Mucosa of gallbladder (tissue), 1 donor: Measurements from ENCODE around the gene TTC28. TPM values are rescaled to one million over a fixed set of nuclear protein-coding genes. Genes with fewer than 3 reads are reported as not detected.
A peak's percentile ranks its signal among the peaks of the same experiment; 100 is the strongest.
"Not testable (repeated sequence)": the region's sequence is repeated elsewhere in the genome, so short reads cannot be mapped to it uniquely, and the experiment has no call there.

ENCODE experiments used
- DNase-seq: peaks from one replicate; pipeline ENCODE4 v3.0.0-alpha.2; 2020; ENCODE audit warnings: low spot score
- total RNA-seq: library from RNA; stranded (reverse); gene quantifications from one replicate; pipeline ENCODE4 v1.2.1, GENCODE V29; 2021
- donor health status: DM: no; HTN: no; CAD: no.

TTC28 gene
- total RNA-seq = 32.7 TPM

DNA sequence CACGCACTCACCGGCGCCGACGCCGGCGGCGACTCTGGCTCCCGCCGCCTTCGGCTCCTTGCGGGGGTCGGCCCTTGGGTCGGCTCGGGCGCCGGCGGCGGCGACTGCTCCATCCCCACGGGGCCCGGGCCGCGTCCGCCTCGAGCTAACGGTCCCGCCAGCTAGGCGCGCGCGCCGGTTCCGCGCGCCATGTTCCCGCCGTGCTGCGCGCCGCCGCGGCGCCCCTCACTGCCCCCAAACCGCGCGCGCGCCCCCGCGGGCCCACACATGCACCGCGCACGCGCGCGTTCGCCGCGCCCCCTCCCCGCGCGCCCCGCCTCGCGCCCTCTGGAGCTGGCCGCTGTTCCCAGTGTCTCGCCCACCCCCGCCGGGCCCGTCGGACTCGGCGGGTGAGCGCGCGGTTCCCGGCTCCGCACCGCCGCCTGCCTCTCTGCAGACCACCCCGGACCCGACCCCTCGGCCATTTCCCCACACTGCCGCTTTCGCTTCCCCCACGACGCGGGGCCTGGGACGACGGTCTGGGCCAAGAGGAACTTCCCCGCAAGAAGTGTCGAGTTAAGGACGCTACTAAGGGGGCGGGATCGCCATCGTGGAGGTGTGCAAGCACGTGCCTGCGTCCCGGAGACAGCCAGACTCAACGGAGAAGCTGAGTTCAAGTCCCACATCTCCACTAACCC lies at the start of gene TTC28:
Gene TTC28 (minus strand): TSS at position 230 of the 677 bp plus-strand sequence. CDS start 117 bp downstream, at position 113.
- DNase-seq = peak; percentile 78

DNA sequence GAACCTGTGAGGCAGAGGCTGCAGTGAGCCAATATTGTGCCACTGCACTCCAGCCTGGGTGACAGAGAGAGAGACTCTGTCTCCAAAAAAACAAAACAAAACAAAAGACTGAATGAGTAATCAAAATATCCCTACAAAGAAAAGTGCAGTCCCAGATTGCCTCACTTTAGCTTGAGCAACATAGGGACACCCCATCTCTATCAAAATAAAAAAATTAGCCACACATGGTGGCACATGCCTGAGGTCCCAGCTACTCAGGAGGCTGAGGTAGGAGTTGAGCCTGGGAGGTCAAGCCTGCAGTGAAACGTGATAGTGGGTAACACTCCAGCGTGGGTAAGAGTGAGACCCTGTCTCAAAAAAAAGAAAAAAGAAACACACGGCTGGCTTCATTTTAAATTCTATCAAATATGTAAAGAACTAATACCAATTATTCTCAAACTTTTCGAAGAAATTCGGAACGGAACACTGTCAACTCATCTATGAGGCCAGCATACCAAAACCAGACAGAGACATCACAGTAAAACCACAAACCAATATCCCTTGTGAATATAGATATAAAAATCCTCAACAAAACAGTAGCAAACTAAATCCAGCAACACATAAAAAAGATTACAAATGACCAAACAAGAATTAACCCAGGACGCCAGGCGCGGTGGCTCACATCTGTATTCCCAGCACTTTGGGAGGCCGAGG lies 49.1 kb upstream of the TTC28 start:
- DNase-seq = no peak

DNA sequence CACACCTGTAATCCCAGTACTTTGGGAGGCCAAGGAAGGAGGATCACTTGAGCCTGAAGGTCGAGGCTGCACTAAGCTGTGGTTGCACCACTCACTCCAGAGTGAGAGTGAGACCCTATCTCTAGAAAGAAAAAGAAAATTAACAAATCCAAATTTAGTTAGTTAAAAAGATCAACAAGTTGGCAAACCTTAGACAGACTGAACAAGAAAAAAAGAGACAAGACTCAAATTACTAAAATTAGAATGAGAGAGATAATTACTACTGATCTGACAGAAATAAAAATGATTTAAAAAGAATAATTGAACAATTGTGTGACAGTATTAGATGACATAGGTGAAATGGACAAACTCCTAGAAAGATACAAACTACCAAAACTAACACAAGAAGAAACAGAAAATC lies 48.4 kb upstream of the TTC28 start:
- DNase-seq = no peak

DNA sequence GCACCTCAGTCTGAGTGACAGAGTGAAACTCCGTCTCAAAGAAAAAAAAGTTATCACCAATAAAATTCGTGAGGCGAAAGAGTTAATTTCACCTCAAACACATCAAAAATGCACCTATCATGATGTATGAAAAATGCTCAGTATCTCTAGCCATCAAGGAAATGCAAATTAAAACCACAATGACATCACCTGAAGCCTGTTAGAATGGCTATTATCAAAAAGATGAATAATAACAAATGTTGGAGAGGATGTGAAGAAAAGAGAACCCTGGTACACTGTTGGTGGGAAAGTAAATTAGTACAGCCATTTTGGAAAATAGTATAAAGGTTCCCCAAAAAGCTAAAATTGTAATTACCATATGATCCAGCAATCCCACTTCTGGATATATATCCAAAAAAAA lies 38.4 kb upstream of the TTC28 start:
- DNase-seq = no peak

DNA sequence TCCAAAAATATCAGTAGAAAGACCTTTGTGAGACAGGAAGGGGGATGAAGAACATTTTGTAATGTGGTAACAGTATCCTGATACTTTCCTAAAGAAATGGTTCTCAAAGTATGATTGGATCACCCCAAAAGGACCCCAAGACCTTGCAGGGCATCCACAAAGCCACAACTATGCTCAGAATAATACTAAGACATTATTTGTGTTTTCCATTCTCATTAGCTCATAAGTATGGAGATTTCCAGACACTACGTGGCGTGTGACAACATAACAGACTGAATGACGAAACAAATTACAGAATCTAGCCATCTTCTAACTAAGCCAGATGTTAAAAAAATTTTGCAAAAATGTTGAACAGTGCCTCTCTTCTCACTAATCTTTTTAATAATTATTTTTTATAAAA lies 37.0 kb upstream of the TTC28 start:
- no peak for DNase-seq

DNA sequence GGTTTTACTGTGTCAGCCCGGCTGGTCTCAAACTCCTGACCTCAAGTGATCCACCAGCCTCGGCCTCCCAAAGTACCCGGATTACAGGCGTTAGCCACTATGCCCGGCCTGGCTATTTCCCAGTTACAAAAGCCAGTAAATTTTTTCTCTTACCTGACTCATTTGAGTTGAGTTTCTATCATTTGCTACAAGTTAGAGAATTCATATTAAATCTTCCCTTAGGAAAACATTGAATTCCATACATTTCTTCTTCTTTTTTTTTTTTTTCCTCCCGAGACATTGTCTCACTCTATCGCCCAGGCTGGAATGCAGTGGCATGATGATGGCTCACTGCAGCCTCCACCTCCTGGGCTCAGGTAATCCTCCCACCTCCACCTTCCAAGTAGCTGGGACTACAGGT lies 36.0 kb upstream of the TTC28 start:
- DNase-seq = no peak

DNA sequence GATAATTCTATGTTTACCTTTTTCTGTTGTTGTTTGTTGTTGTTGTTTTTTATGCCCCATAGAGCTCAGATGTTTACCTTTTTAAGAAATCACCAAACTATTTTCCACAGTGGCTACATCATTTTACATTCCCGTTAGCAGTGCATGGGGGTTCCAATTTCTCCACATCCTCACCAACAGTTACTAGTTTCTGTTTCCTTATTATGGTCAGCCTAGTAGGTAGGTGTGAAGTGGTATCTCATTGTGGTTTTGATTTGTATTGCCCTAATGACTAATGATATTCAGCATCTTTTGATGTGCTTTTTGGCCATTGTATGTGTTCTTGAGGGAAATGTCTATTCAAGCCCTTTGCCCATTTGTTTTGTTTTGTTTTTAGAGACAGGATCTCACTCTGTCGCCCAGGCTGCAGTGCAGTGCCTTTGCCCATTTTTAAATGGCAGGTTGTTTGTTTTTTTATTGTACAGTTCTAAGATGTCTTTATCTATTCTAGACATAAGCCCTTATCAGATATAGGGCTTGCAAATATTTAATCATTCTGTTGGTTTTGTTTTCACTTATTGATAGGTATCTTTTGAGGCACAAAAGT lies 34.5 kb upstream of the TTC28 start:
- no peak for DNase-seq

DNA sequence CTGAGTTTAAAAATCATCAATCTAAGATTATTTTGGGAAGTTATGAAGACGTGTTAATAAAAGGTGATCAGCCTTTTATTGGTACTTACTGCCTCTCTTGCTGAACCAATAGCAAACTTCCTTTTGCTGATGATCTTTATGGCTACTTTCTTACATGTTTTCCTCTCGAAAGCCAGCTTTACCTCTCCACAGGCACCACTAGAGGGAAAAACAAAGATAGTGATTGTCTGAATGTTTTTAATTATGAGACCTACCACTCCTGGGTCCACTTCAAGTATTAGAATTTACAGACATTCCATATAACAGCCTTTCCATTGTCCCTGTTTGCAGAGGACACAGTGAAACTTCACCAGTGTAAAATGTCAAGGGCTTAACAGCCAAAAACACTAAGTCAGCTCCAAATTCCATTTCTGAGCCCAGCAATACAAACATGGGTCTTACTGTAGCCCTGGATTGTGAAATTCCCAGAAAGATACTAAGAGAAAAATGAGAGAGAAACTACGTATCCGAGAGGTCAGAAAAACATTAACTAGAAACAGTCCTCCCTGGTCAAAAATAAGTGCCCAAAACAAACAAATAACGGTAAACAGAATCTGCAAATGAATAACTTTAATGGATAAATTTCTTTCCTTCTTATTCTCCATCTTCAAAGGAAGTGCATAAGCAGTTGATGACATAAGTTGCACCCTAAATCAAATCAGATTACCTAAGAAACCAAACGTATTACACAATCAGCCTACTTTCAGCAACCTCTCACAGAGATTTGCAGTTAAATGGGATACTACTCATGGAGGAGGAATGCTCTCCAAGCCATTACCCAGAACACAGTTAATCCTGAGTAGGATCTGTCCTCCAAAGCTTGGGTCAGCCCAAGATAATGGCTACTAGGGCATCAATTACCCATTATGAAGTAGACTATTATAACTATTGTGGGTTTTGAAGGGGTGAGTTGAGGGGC lies 32.5 kb upstream of the TTC28 start:
- no peak for DNase-seq

DNA sequence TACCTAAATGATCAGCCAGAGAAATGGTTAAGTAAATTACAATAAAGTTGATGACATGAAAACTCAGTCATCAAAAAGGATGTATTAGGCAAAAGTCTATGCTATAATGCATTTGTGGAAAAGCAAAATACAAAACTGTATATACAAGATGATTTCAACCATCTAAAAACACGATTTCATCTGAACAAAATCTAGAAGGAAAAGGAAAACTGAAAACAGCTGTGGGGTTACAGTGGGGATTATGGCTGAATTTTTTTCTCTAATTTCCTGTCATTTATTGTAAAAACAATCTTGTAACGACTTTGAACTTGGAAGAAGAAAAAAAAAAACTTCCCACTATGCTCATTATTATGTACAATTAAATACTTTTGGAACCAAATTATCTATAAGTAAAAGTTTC lies 31.7 kb upstream of the TTC28 start:
- no peak for DNase-seq

DNA sequence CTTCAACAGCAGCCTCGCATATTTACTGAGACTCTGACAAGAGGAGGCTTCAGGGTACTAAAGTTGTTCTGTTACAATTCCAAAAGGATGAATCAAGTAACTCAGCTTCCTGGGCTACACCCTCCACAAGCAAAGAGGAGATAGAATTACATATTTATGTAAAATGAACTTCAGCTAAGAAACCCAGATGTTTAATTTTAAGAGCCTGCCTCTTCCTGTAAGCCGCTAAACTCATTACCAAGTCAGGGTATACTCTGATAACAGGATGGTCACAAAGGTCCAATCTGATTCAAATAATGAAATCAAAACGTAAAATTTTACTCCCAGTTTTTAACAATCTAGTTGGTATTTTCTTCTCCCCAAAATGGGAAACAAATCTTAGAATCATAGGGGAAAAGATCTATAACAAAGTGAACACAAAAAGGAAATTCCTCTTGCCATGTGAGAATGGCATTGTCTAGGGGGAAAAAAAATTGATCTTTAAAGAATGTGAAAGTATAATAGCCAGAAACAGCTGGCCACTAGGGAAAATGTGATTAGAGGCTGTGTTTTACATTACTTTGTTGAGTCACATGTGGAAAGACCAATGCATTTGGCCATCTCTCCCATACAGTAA lies 31.0 kb upstream of the TTC28 start:
- DNase-seq = no peak

DNA sequence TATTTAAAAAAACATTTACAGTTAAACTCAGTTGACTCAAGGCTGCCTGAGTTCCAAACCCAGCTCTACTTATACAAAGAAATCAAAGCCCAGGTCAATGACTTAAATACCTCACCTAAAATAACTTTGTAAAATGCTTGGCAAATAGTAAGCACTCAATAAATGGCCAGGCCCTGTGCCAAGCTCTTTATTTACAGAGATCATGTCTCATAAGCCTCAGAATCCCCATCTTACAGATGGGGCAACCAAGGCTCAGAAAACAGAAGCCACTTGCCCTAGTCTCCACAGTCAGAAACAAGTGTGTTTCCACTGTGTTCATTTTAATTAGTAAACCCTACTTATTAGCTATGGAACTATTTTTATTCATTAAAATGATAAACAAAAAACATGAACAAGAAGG lies 30.5 kb upstream of the TTC28 start:
- DNase-seq = no peak

DNA sequence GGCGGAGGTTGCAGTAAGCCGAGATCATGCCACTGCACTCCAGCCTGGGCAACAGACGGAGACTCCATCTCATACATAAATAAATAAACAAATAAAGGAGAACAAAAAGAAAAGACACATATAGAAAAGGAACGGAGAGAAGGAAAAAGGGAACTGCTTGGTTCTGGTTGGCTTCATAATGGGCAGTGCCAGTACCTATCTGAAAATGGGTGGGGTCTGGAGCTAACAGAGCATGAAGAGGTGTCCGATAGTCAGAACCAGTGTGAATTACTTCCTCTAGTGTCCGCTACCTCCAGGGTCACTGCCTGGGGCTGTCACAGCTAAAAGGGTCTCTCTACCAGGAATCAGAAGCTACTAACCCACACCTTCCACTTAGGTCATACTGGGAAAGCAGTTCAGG lies 27.2 kb upstream of the TTC28 start:
- no peak for DNase-seq

DNA sequence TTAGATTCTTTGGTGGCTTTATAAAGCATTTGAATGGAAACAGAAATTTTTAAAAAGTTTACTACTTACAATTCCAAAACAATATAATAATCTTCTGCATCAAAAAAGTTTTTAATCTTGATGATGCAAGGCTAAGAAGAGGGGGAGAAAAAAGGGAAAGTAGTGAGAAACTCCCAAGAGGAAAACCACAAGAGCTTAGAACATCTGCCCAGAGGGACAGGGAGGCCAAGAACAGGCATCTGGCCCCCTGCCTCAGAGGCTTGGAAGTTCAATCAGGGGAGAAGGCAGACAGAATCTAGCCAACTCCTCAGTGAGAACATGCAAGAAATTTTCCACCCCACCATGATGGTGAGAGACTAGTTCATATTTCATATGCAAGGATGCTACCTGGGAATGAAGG lies 23.8 kb upstream of the TTC28 start:
- DNase-seq = no peak

DNA sequence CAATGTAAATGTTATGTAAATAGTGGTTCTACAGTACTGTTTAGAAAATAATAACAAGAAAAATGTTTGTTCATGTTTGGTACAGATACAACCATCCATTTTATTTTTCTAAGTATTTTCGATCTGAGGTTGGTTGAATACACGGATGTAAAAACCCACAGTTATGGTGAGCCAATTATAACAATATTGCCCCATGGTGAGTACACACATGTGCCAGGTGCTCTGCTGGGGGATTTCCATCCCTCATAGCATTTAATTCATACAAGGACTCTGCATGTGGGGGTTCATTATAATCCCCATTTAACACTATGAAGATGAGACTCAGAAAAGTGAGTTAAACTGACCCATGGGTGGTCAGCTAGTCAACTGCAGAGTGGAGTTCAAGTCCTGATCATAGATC lies 23.3 kb upstream of the TTC28 start:
- DNase-seq = no peak

DNA sequence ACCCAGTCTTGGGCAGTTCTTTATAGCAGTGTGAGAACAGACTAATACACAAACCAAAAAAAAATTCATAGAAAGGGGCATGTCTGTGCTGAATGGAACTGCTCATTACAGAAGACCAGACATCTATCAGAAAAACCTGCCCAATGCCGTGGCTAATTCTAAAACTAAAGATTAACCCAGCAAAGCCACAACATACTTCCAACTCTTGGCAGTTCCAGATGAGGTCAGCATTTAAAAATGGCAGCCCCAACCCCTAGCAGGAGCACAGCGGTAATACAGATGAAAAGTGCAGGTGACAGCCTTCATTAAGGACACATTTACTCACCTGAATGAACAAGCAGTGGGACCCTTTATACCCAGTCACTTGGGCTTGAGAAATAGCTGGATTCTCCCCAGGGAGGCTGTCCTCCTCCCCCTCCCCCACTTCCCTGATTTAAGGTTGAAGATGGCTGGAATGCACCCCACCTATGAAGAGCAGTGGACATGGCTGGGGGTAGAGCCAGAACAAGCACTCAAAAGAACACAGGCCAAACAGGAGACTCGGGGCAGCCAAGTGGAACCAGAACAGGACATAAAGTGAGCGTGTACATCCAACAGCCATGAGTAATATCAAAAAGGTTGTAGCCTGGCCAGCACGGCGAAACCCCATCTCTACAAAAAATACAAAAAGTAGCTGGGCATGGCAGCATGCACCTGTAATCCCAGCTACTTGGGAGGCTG lies 13.6 kb upstream of the TTC28 start:
- DNase-seq = not testable (repeated sequence)

DNA sequence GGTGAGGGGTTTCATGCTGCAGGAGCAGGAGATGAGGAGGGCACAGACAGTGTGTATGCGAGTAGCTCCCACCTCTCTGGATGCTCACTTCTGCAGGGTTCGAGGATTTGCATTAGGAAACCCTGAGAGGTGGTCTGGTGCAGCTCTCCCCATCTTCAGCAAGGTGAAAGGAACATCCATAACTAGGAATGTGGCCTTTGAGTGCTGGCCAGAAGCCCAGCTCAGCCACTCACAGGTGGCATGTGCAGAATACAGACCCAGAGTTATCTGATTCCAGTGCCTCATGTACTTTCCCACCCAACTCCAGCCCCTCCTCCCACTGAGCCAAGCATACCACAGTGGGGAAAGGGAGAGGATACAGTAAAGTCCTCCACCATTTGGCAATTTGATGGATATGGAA lies 10.2 kb upstream of the TTC28 start:
- DNase-seq = not testable (repeated sequence)

DNA sequence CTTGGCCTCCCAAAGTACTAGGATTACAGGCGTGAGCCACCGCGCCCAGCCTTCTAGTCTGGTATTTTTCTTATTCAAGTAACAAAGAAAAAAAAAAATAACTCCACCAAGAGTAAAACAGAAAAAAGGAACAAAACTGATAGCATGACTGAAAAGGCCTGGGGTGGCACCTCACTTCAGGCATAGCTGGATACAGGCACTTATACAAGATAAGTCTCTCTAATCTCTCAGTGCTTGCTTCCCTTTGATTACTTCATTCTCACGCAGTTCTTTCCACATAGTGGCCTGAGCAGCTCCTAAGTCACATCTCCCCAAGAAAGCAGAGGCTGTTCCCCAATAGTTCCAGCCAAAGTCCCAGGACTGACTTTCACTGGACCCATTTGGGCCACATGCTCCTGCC lies 3.3 kb upstream of the TTC28 start:
- DNase-seq = not testable (repeated sequence)

DNA sequence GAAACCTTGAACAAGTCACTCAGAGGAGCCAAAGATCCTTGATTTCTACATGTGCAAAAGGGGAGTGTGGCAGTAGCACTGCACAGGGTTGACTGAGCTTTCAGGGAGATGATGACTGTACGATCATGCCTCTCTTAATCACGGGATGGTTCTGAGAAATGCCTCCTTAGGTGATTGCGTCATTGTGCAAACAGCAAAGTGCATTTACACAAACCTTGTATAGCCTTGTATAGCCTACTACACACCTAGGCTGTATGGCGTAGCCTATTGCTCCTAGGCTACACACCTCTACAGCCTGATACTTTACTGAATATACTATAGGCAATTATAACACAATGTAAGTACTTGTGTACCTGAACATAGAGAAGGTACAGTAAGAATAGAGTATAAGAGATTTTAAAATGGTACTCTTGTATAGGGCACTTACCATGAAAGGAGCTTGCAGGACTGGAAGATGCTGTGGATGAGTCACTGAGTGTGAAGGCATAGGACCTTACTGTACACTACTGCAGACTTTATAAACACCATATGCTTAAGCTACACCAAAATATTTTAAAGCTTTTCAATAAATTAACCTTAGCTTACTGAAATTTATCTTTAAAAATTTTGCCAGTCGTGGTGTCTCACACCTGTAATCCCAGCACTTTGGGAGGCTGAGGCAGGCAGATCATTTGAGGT lies 1.3 kb upstream of the TTC28 start:
- DNase-seq = not testable (repeated sequence)

DNA sequence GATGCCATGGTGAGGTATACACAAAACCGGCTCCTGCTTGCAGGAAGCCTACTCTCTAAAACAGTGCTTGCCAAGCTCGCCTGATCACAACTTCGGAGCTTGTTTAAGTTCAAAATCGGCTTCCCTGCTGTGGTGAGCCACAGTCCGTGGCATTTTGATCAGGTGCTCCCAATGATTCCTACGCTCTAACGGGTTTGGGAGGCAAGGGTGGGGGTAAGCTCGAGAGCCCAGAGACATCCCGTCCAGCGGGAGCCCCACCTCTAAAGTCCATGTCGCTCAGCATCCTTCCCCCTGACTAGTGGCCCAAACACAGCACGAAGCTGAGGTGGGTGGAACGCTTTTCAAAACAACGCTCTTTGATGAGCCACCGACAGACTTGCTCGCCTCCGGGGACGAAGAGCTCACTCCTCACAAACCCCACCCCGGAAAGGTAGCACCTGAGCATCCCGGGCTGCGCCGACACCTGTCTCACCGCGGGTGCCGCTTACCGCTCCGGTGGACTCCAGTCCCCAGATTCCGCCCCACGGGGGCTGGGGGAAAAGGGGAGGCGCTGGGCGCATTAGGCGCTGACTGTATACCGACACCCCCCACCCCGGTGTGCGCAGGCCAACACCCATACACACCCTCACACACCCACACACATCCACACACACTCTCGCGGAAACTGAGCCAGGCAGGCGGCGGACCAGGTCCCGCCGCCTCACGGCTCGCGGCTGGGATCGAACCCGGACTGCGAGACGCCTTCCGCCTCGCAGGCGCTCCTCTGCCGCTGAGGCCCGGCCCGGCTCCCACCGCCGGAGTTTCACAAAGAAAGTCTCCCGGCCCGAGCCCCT lies 646 bp downstream of the TTC28 start:
- DNase-seq = peak; percentile 10
